H1 (cell line): ENCODE data around the gene HRH4. TPM values are rescaled to one million over a fixed set of nuclear protein-coding genes. Genes with fewer than 3 reads are reported as not detected.

Source experiments
- CBX5 ChIP-seq: fragments of 300-800, 300-1000 bp; sonication (generic); IDR thresholded peaks from 2 replicates; pipeline ENCODE4 v1.7.1; 2016; ENCODE audit warnings: antibody characterized with exemption, low read length, low read depth
- EZH2 ChIP-seq: fragments of 200-600 bp; sonication (generic); IDR thresholded peaks from 2 replicates; pipeline ENCODE4 v1.7.1; 2012; ENCODE audit warnings: low read depth, mild to moderate bottlenecking, moderate library complexity, low read length, inconsistent platforms; ENCODE audit not compliant: severe bottlenecking
- SAP30 ChIP-seq: fragments of 300-600 bp; sonication (generic); IDR thresholded peaks from 2 replicates; pipeline ENCODE4 v1.7.1; 2012; ENCODE audit warnings: low read length, moderate library complexity, mild to moderate bottlenecking, inconsistent platforms; ENCODE audit not compliant: insufficient read depth, insufficient replicate concordance
- SP4 ChIP-seq: IDR thresholded peaks from 2 replicates; pipeline ENCODE4 v1.6.1; 2012; ENCODE audit warnings: low read length, inconsistent platforms
- polyA plus RNA-seq, 7 experiments: library from polyadenylated mRNA; depleted of rRNA in 3 of 7; stranded (reverse) in 5 of 7; unstranded in 2 of 7; fragments of >200 nt in 5 of 7; fragments of 200-250 nt in 2 of 7; gene quantifications; 1 replicate in 5 of 7; 2 replicates in 1 of 7; 4 replicates in 1 of 7; pipeline versions ENCODE4 v1.2.1 to v1.2.3, GENCODE V29; 2011 to 2013; ENCODE audit warnings: missing spikeins in 2 of 7, mixed read lengths in 2 of 7
- total RNA-seq: library from RNA; stranded (reverse); fragmentation: NEBNext Ultra II Directional; extraction: Animal tissue kit (Norgen Biotek cat#: 25700); gene quantifications from 2 replicates; pipeline ENCODE4 v1.2.1, GENCODE V29; 2021

Gene HRH4
- total and polyA plus RNA-seq, 2 of the 8 experiments (the other 6 are each of a cell fraction or from before 2014, with no cell fraction given), result 0.03 TPM; not detected in 1

DNA sequence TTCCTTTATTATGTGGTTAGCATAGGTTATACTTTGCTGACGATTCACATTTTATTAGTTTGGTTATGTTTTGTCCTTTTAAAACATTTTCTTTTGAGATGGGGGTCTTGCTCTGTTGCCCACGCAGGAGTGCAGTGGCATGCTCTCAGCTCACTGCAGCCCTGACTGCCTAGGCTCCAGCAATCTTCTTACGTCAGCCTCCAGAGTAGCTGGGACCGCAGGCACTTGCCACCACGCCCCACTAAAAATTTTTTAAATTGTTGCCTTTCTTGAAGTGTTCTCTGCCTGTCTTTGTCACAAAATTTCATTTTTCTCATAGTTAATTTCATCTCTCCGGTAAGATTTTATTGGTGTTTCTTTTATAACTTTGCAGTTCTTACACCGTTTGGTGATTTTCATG lies 18.9 kb downstream of the HRH4 start (continued):
- TF ChIP-seq SP4, result no peak
- TF ChIP-seq EZH2, result no peak
- TF ChIP-seq CBX5, result no peak
- TF ChIP-seq SAP30, result no peak
